ENCODE data around the gene ADGRL3.
"Not testable (repeated sequence)": the region's sequence is repeated elsewhere in the genome, so short reads cannot be mapped to it uniquely, and the experiment has no call there.

The ADGRL3 gene

GRCh38 chr4:61207156-61207555, 7.0 kb downstream of the ADGRL3 start:
- DNase-seq: not testable (repeated sequence)

- no peak for DNase-seq
Measured at GRCh38 chr4:61210186-61210939, 10.2 kb downstream of the ADGRL3 start.

- no peak for DNase-seq
Measured at GRCh38 chr4:61211781-61212180, 11.7 kb downstream of the ADGRL3 start.

- DNase-seq: no peak
Measured at GRCh38 chr4:61212788-61213187, 12.7 kb downstream of the ADGRL3 start.

- DNase-seq: no peak
Measured at GRCh38 chr4:61214680-61215079, 14.6 kb downstream of the ADGRL3 start.

GRCh38 chr4:61217222-61217621, 17.1 kb downstream of the ADGRL3 start:
- DNase-seq: no peak

- no peak for DNase-seq
Measured at GRCh38 chr4:61220556-61220955, 20.4 kb downstream of the ADGRL3 start.

GRCh38 chr4:61223385-61223784, 23.3 kb downstream of the ADGRL3 start:
- no peak for DNase-seq

GRCh38 chr4:61224573-61224972, 24.4 kb downstream of the ADGRL3 start:
- DNase-seq: no peak

GRCh38 chr4:61225656-61226055, 25.5 kb downstream of the ADGRL3 start:
- no peak for DNase-seq

GRCh38 chr4:61231421-61231820, 31.3 kb downstream of the ADGRL3 start:
- DNase-seq: no peak

GRCh38 chr4:61239250-61239649, 39.1 kb downstream of the ADGRL3 start:
- no peak for DNase-seq

GRCh38 chr4:61243962-61244361, 43.8 kb downstream of the ADGRL3 start:
- DNase-seq: no peak

- DNase-seq: no peak
Measured at GRCh38 chr4:61245069-61245714, 45.1 kb downstream of the ADGRL3 start.

- no peak for DNase-seq
Measured at GRCh38 chr4:61246034-61246433, 45.9 kb downstream of the ADGRL3 start.

- no peak for DNase-seq
Measured at GRCh38 chr4:61248705-61249104, 48.6 kb downstream of the ADGRL3 start.

GRCh38 chr4:61251129-61251528, 51.0 kb downstream of the ADGRL3 start:
- DNase-seq: no peak

GRCh38 chr4:61254406-61254805, 54.3 kb downstream of the ADGRL3 start:
- no peak for DNase-seq

GRCh38 chr4:61273233-61273632, 73.1 kb downstream of the ADGRL3 start:
- no peak for DNase-seq

- DNase-seq: no peak
Measured at GRCh38 chr4:61274286-61274685, 74.2 kb downstream of the ADGRL3 start.

GRCh38 chr4:61275241-61275640, 75.1 kb downstream of the ADGRL3 start:
- DNase-seq: no peak

- no peak for DNase-seq
Measured at GRCh38 chr4:61276029-61276428, 75.9 kb downstream of the ADGRL3 start.

- no peak for DNase-seq
Measured at GRCh38 chr4:61277785-61278760, 77.9 kb downstream of the ADGRL3 start.

Measured in CD4-positive, alpha-beta T cell treated with Interleukin-17A for 4 hours (primary cell).